H1 (cell line): ENCODE data around the gene UTP20. TPM values are rescaled to one million over a fixed set of nuclear protein-coding genes. Genes with fewer than 3 reads are reported as not detected.

Source experiments
- CTCF ChIA-PET: fragments of 300-600 bp; sonication (Branson Sonifier 250); formaldehyde crosslinking; loops from one replicate; lab custom pipeline; 2021; ENCODE audit not compliant: partially characterized antibody; lab: Charles Lee
- POLR2A ChIA-PET: fragments of 300-600 bp; sonication (Branson Sonifier 250); formaldehyde crosslinking; loops from one replicate; lab custom pipeline; 2021; ENCODE audit warnings: inconsistent platforms; ENCODE audit not compliant: partially characterized antibody; lab: Charles Lee
- DNase-seq, 2 experiments: peaks; one replicate each; pipeline versions ENCODE4 v3.0.0 to v3.0.0-alpha.2; 2010 to 2022; ENCODE audit warnings: low spot score in 2 of 2, low read depth in 1 of 2, mixed read lengths in 1 of 2
- FAIRE-seq: peaks from 2 replicates; lab custom pipeline; 2011; peaks lifted over from hg19 to GRCh38; lab: Jason Lieb, UNC
- H2AFZ ChIP-seq: 2 replicates; pipeline ENCODE4 v1.8.1; 2012; ENCODE audit warnings: low read length, inconsistent platforms
- H2AK5ac ChIP-seq: 2 replicates; pipeline ENCODE4 v1.6.1; 2013; ENCODE audit warnings: low read depth, low read length
- H2BK120ac ChIP-seq: replicated peaks from 2 replicates; pipeline ENCODE3; 2013; ENCODE audit warnings: low read depth, low read length, inconsistent platforms
- H2BK12ac ChIP-seq: 2 replicates; pipeline ENCODE4 v1.6.1; 2013; ENCODE audit warnings: low read depth, low read length
- H2BK15ac ChIP-seq: 2 replicates; pipeline ENCODE4 v1.6.1; 2013; ENCODE audit warnings: low read length
- H2BK20ac ChIP-seq: 2 replicates; pipeline ENCODE4 v1.6.1; 2013; ENCODE audit warnings: low read length
- H2BK5ac ChIP-seq: 2 replicates; pipeline ENCODE4 v1.6.1; 2013; ENCODE audit warnings: low read depth, low read length
- H3K14ac ChIP-seq: 2 replicates; pipeline ENCODE4 v1.6.1; 2013; ENCODE audit warnings: inconsistent platforms; ENCODE audit not compliant: insufficient read length
- H3K18ac ChIP-seq: 2 replicates; pipeline ENCODE4 v1.6.1; 2013; ENCODE audit warnings: low read length; ENCODE audit errors: extremely low read depth
- H3K23ac ChIP-seq: 2 replicates; pipeline ENCODE4 v1.6.1; 2013; ENCODE audit warnings: inconsistent platforms; ENCODE audit not compliant: insufficient read length
- H3K23me2 ChIP-seq: 2 replicates; pipeline ENCODE4 v1.6.1; 2013; ENCODE audit warnings: low read depth, low read length
- H3K27ac ChIP-seq: 2 replicates; pipeline ENCODE4 v1.6.1; 2011; ENCODE audit warnings: low read depth, low read length, inconsistent platforms
- H3K27me3 ChIP-seq, 4 experiments: replicated peaks in 1 of 4; 1 replicate in 1 of 4; 2 replicates in 3 of 4; pipeline versions ENCODE4 v1.6.1 to v1.8.1; 2011 to 2013; ENCODE audit warnings: low read length in 3 of 4, mild to moderate bottlenecking in 3 of 4, inconsistent platforms in 2 of 4, mixed read lengths in 2 of 4, moderate library complexity in 1 of 4; ENCODE audit not compliant: control insufficient read depth in 3 of 4, insufficient read depth in 3 of 4; ENCODE audit errors: extremely low read depth in 1 of 4
- H3K36me3 ChIP-seq, 4 experiments: 2 replicates each; pipeline versions ENCODE4 v1.6.1 to v1.8.1; 2011 to 2013; ENCODE audit warnings: mild to moderate bottlenecking in 4 of 4, low read length in 3 of 4, moderate library complexity in 2 of 4, control low read depth in 1 of 4, inconsistent platforms in 1 of 4; ENCODE audit not compliant: insufficient read depth in 4 of 4, control insufficient read depth in 2 of 4
- H3K4ac ChIP-seq: replicated peaks from 2 replicates; pipeline ENCODE3; 2013; ENCODE audit warnings: low read length, low read depth, mixed read lengths, inconsistent platforms; ENCODE audit not compliant: insufficient read length
- H3K4me1 ChIP-seq, 4 experiments: replicated peaks in 1 of 4; 1 replicate in 1 of 4; 2 replicates in 3 of 4; pipeline versions ENCODE4 v1.6.1 to v1.8.1; 2011 to 2013; ENCODE audit warnings: low read length in 3 of 4, inconsistent platforms in 2 of 4, mixed read lengths in 1 of 4; ENCODE audit not compliant: insufficient read depth in 4 of 4, control insufficient read depth in 3 of 4
- H3K4me2 ChIP-seq, 2 experiments: 2 replicates each; pipeline versions ENCODE4 v1.6.1 to v1.8.1; 2011 to 2013; ENCODE audit warnings: low read depth in 2 of 2, low read length in 2 of 2, control low read depth in 1 of 2, inconsistent platforms in 1 of 2, mild to moderate bottlenecking in 1 of 2; ENCODE audit not compliant: insufficient read depth in 1 of 2
- H3K4me3 ChIP-seq, 4 experiments: fragments of 200-600, 300-600 bp in 1 of 4; sonication (generic), shearing (Covaris generic), sonication (Bioruptor Twin) in 1 of 4; 2 replicates each; pipeline versions ENCODE4 v1.5.1 to v1.8.1; 2011 to 2016; ENCODE audit warnings: low read length in 4 of 4, low read depth in 3 of 4, control low read depth in 2 of 4, inconsistent platforms in 2 of 4, mild to moderate bottlenecking in 2 of 4, mixed read lengths in 1 of 4, moderate library complexity in 1 of 4; ENCODE audit not compliant: insufficient read depth in 2 of 4; ENCODE audit errors: extremely low read depth in 1 of 4
- H3K56ac ChIP-seq: replicated peaks from 2 replicates; pipeline ENCODE3; 2013; ENCODE audit warnings: low read depth, mild to moderate bottlenecking, mixed read lengths, low read length, inconsistent platforms; ENCODE audit not compliant: insufficient read length
- H3K79me1 ChIP-seq: 2 replicates; pipeline ENCODE4 v1.6.1; 2013; ENCODE audit warnings: low read depth, low read length, control low read depth
- H3K79me2 ChIP-seq, 2 experiments: 2 replicates each; pipeline versions ENCODE4 v1.6.1 to v1.8.1; 2012 to 2013; ENCODE audit warnings: low read length in 2 of 2, mild to moderate bottlenecking in 2 of 2, inconsistent platforms in 1 of 2; ENCODE audit not compliant: insufficient read depth in 2 of 2, control insufficient read depth in 1 of 2
- H3K9ac ChIP-seq, 4 experiments: replicated peaks in 1 of 4; 1 replicate in 1 of 4; 2 replicates in 3 of 4; pipeline versions ENCODE4 v1.6.1 to v1.8.1; 2011 to 2013; ENCODE audit warnings: low read depth in 3 of 4, low read length in 3 of 4, control low read depth in 2 of 4, mild to moderate bottlenecking in 2 of 4, moderate library complexity in 2 of 4, inconsistent platforms in 1 of 4; ENCODE audit errors: extremely low read depth in 1 of 4
- H3K9me3 ChIP-seq, 2 experiments: 2 replicates each; pipeline versions ENCODE4 v1.6.1 to v1.8.1; 2012 to 2013; ENCODE audit warnings: mild to moderate bottlenecking in 2 of 2, moderate library complexity in 2 of 2, control low read depth in 1 of 2, inconsistent platforms in 1 of 2, low read depth in 1 of 2, low read length in 1 of 2, mixed read lengths in 1 of 2; ENCODE audit not compliant: insufficient read depth in 2 of 2
- H4K20me1 ChIP-seq, 2 experiments: replicated peaks in 1 of 2; 2 replicates each; pipeline versions ENCODE3 to v1.8.1; 2011 to 2013; ENCODE audit warnings: inconsistent platforms in 2 of 2, low read length in 2 of 2, mild to moderate bottlenecking in 1 of 2; ENCODE audit not compliant: insufficient read depth in 2 of 2, control insufficient read depth in 1 of 2
- H4K5ac ChIP-seq: 2 replicates; pipeline ENCODE4 v1.6.1; 2013; ENCODE audit warnings: low read length, low read depth, mixed read lengths, inconsistent platforms; ENCODE audit not compliant: insufficient read length
- H4K8ac ChIP-seq: 2 replicates; pipeline ENCODE4 v1.8.0; 2013; ENCODE audit warnings: mild to moderate bottlenecking, moderate library complexity, low read length, inconsistent platforms; ENCODE audit not compliant: insufficient read depth; ENCODE audit errors: extremely low read depth
- H4K91ac ChIP-seq: replicated peaks from 2 replicates; pipeline ENCODE3; 2013; ENCODE audit warnings: low read length, mixed read lengths, inconsistent platforms; ENCODE audit not compliant: insufficient read length
- ASH2L ChIP-seq: fragments of 200-600, 300-600 bp; sonication (generic); IDR thresholded peaks from one replicate; pipeline ENCODE4 v1.7.1; 2017; ENCODE audit warnings: low read length
- ATF3 ChIP-seq: IDR thresholded peaks from 2 replicates; pipeline ENCODE4 v1.6.1; 2011; ENCODE audit warnings: low read depth, mild to moderate bottlenecking, low read length; ENCODE audit not compliant: insufficient read depth
- BACH1 ChIP-seq: IDR thresholded peaks from 2 replicates; pipeline ENCODE4 v1.6.1; 2012; ENCODE audit warnings: low read length, improper control_type of control experiment
- CHD1 ChIP-seq: IDR thresholded peaks from 2 replicates; pipeline ENCODE4 v1.6.1; 2012; ENCODE audit warnings: low read depth, low read length, improper control_type of control experiment
- GTF2F1 ChIP-seq: IDR thresholded peaks from 2 replicates; pipeline ENCODE4 v1.6.1; 2012; ENCODE audit warnings: low read depth, low read length, improper control_type of control experiment, borderline replicate concordance
- KDM5A ChIP-seq: fragments of 200-600 bp; IDR thresholded peaks from 2 replicates; pipeline ENCODE4 v1.7.1; 2012; ENCODE audit warnings: mild to moderate bottlenecking, low read length, inconsistent platforms, mixed read lengths
- POLR2A ChIP-seq, 2 experiments: IDR thresholded peaks; 1 replicate in 1 of 2; 2 replicates in 1 of 2; pipeline ENCODE4 v1.6.1; 2011; ENCODE audit warnings: low read depth in 2 of 2, low read length in 2 of 2, mild to moderate bottlenecking in 2 of 2; ENCODE audit errors: control extremely low read depth in 1 of 2
- SIRT6 ChIP-seq: IDR thresholded peaks from one replicate; pipeline ENCODE4 v1.7.1; 2012; ENCODE audit warnings: low read length, inconsistent platforms
- SIX5 ChIP-seq: IDR thresholded peaks from 2 replicates; pipeline ENCODE4 v1.6.1; 2011; ENCODE audit warnings: mild to moderate bottlenecking, low read depth, low read length
- SP1 ChIP-seq: IDR thresholded peaks from 2 replicates; pipeline ENCODE4 v1.6.1; 2011; ENCODE audit warnings: low read depth, low read length
- TEAD4 ChIP-seq: IDR thresholded peaks from 2 replicates; pipeline ENCODE4 v1.6.1; 2012; ENCODE audit warnings: low read depth, low read length, inconsistent platforms, mixed read lengths
- WGBS, 2 experiments: shearing (Covaris generic) in 1 of 2; methylation state at CpG; one replicate each; pipeline versions ENCODE4 v1.1.6 to v1.1.7; 2013 to 2015; ENCODE audit warnings: low lambda C conversion rate in 2 of 2, mixed read lengths in 2 of 2, inconsistent platforms in 1 of 2, low coverage in 1 of 2, missing lambda C conversion rate in 1 of 2; ENCODE audit not compliant: insufficient replicate concordance in 2 of 2, insufficient coverage in 1 of 2, insufficient read length in 1 of 2; ENCODE audit errors: extremely low coverage in 1 of 2, missing lambda C conversion rate in 1 of 2; 5-methylcytosine and 5-hydroxymethylcytosine counted together
- polyA plus RNA-seq, 7 experiments: library from polyadenylated mRNA; depleted of rRNA in 3 of 7; stranded (reverse) in 5 of 7; unstranded in 2 of 7; fragments of >200 nt in 5 of 7; fragments of 200-250 nt in 2 of 7; gene quantifications; 1 replicate in 5 of 7; 2 replicates in 1 of 7; 4 replicates in 1 of 7; pipeline versions ENCODE4 v1.2.1 to v1.2.3, GENCODE V29; 2011 to 2013; ENCODE audit warnings: missing spikeins in 2 of 7, mixed read lengths in 2 of 7
- total RNA-seq: library from RNA; stranded (reverse); fragmentation: NEBNext Ultra II Directional; extraction: Animal tissue kit (Norgen Biotek cat#: 25700); gene quantifications from 2 replicates; pipeline ENCODE4 v1.2.1, GENCODE V29; 2021

Gene UTP20
- total and polyA plus RNA-seq, 2 of the 8 experiments (the other 6 are each of a cell fraction or from before 2014, with no cell fraction given), result 8.5 to 48.4 TPM

- Histone ChIP-seq H2BK20ac (no peak within 1 kb of the TSS), H4K91ac (peak within 1 kb of the TSS; percentile 88)
- no peak for FAIRE-seq
- TF ChIP-seq SIRT6, result no peak
- no peak for TF ChIP-seq GTF2F1
- TF ChIP-seq CHD1, result no peak
- TF ChIP-seq BACH1, result no peak
- peak; percentile 98 for TF ChIP-seq ASH2L
- TF ChIP-seq SP1, result no peak
- TF ChIP-seq SIX5, result no peak
- no peak; the same call in 1 of the 2 replicates for TF ChIP-seq KDM5A
- TF ChIP-seq ATF3, result no peak
- TF ChIP-seq POLR2A (IDR thresholded peaks at IDR 0.05; ENCODE audit: control extremely low read depth in 1 of 2, low read depth in 2 of 2, low read length in 2 of 2), result peak; percentile 69 to 78
- TF ChIP-seq TEAD4, result no peak
These were observed 127.8 kb downstream of the UTP20 start, which contains the start of gene ARL1 for GRCh38 chr12:101407436-101408345. TSS of gene ARL1 (minus strand) at chr12:101407772. CDS start at chr12:101407645, 127 bp downstream.

More at GRCh38 chr12:101407436-101408345, 127.8 kb downstream of the UTP20 start, which contains the start of gene ARL1:
- Histone ChIP-seq H2BK5ac (peak within 1 kb of the TSS; percentile 60; the same call in 1 of the 2 replicates), H3K4me1 (peaks cover 0 to 6% (median 0%) of the 10 kb centered on the region in 4 experiments; a peak in 2 of 7 replicates), H4K8ac (peak within 1 kb of the TSS; percentile 96), H3K27me3 (no peaks in the 10 kb centered on the region), H2BK15ac (0 out of 2 replicates have a peak within 1 kb of the TSS, but pooled peaks have one; percentile 29), H4K20me1 (peaks cover 0 to 7% of the 10 kb centered on the region in 2 experiments), H3K23me2 (peaks cover 9% of the 10 kb centered on the region), H3K36me3 (no peaks in the 10 kb centered on the region; a peak in 1 of 8 replicates), H3K79me1 (no peaks in the 10 kb centered on the region), H2BK120ac (peak within 1 kb of the TSS; percentile 71), H3K56ac (peak within 1 kb of the TSS; percentile 34), H2AK5ac (no peak within 1 kb of the TSS), H3K23ac (no peak within 1 kb of the TSS), H3K27ac (peak within 1 kb of the TSS; percentile 74), H4K5ac (peak within 1 kb of the TSS; percentile 91), H3K18ac (peak within 1 kb of the TSS; percentile 90), H3K4ac (no peak within 1 kb of the TSS), H3K79me2 (peaks cover 8 to 43% of the 10 kb centered on the region in 2 experiments), H3K4me3 (peak within 1 kb of the TSS; percentile 79 to 87 (median 84)), H3K4me2 (peak within 1 kb of the TSS; percentile 84 to 97), H2AFZ (peak within 1 kb of the TSS; percentile 79; the same call in 1 of the 2 replicates), H2BK12ac (no peak within 1 kb of the TSS), H3K14ac (no peak within 1 kb of the TSS), H3K9ac (peak within 1 kb of the TSS; percentile 56 to 88 (median 82)), H3K9me3 (no peaks in the 10 kb centered on the region)
- ChIA-PET CTCF (interaction anchor here (0.6 to 1.7 kb wide), 5 partner anchors 28 to 434 kb away, joined by 3 to 5 read pairs (median 4); no protein-coding TSS in a partner anchor), POLR2A (interaction anchor here (2.5 kb wide), 1 partner anchor 13 kb away, joined by 12 read pairs; no protein-coding TSS in a partner anchor)
- WGBS, 2 experiments, result 2% methylated on average over 67 of the region's 71 CpGs; no CpG with 5 or more reads in 1 of the 2 experiments
- DNase-seq, result peak in 1 of 2 experiments; percentile 84
